ENCODE measurements around the gene GPC4.

Gene GPC4
- total RNA-seq, result 0 to 0.27 reads per million in 2 donors

- DNase-seq, result no peak
Observed at GRCh38 chrX:133415276-133416105, at the start of gene GPC4. Gene GPC4, minus strand, starts transcription at chrX:133415489. Its CDS starts 524 bp downstream, at chrX:133414965.

GRCh38 chrX:133461231-133461630 is 45.9 kb upstream of the GPC4 start:
- no peak for DNase-seq

- DNase-seq, result no peak
Observed at GRCh38 chrX:133454924-133455323, 39.6 kb upstream of the GPC4 start.

GRCh38 chrX:133454491-133454914 is 39.2 kb upstream of the GPC4 start:
- DNase-seq, result no peak

- no peak for DNase-seq
Observed at GRCh38 chrX:133448512-133449076, 33.3 kb upstream of the GPC4 start.

- DNase-seq, result no peak
Observed at GRCh38 chrX:133444952-133445831, 29.9 kb upstream of the GPC4 start.

GRCh38 chrX:133444196-133444595 is 28.9 kb upstream of the GPC4 start:
- DNase-seq, result no peak

- no peak for DNase-seq
Observed at GRCh38 chrX:133440797-133441163, 25.5 kb upstream of the GPC4 start.

GRCh38 chrX:133440081-133440796 is 24.9 kb upstream of the GPC4 start:
- no peak for DNase-seq

- no peak for DNase-seq
Observed at GRCh38 chrX:133437766-133438165, 22.5 kb upstream of the GPC4 start.

- no peak for DNase-seq
Observed at GRCh38 chrX:133437356-133437755, 22.1 kb upstream of the GPC4 start.

GRCh38 chrX:133435544-133436124 is 20.3 kb upstream of the GPC4 start:
- DNase-seq, result no peak

GRCh38 chrX:133434197-133434820 is 19.0 kb upstream of the GPC4 start:
- no peak for DNase-seq

- DNase-seq, result no peak
Observed at GRCh38 chrX:133419911-133420310, 4.6 kb upstream of the GPC4 start.

- DNase-seq, result no peak
Observed at GRCh38 chrX:133418588-133418987, 3.3 kb upstream of the GPC4 start.

- no peak for DNase-seq
Observed at GRCh38 chrX:133417364-133417763, 2.1 kb upstream of the GPC4 start.

- DNase-seq, result no peak
Observed at GRCh38 chrX:133414406-133415275, 648 bp downstream of the GPC4 start.

GRCh38 chrX:133413218-133413925 is 1.9 kb downstream of the GPC4 start:
- no peak for DNase-seq

- DNase-seq, result no peak
Observed at GRCh38 chrX:133412665-133413064, 2.6 kb downstream of the GPC4 start.

GRCh38 chrX:133412246-133412645 is 3.0 kb downstream of the GPC4 start:
- no peak for DNase-seq

Data from T-helper 2 cell (primary cell).